ENCODE measurements around the gene CEP112. TPM values are rescaled to one million over a fixed set of nuclear protein-coding genes. Genes with fewer than 3 reads are reported as not detected.

CEP112 gene
- polyA plus RNA-seq, 1 donor from 2014 or later: 6.0 TPM

GRCh38 chr17:66228887-66229782 is 37.2 kb upstream of the CEP112 start, which contains the start of gene APOH:
Gene APOH (minus strand): TSS chr17:66229415. CDS start chr17:66229379, 36 bp downstream.
- Histone ChIP-seq H3K36me3 (ENCODE audit: insufficient read depth, low read length) (no peaks in the 10 kb centered on the region), H3K27me3 (ENCODE audit: insufficient read depth, low read depth, low read length) (no peaks in the 10 kb centered on the region), H2AFZ (ENCODE audit: low read depth, low read length) (no peak within 1 kb of the TSS), H4K20me1 (ENCODE audit: insufficient read depth) (no peaks in the 10 kb centered on the region), H3K27ac (ENCODE audit: low read length) (no peak within 1 kb of the TSS), H3K9ac (ENCODE audit: low read length) (no peak within 1 kb of the TSS), H3K9me3 (ENCODE audit: low read length) (no peaks in the 10 kb centered on the region), H3K4me2 (ENCODE audit: low read length) (no peak within 1 kb of the TSS), H3K4me3 (ENCODE audit: low read length) (no peak within 1 kb of the TSS), H3K9me2 (ENCODE audit: insufficient read depth, low read length) (no peaks in the 10 kb centered on the region), H3K79me2 (replicated peaks; ENCODE audit: insufficient read depth, low read length) (no peaks in the 10 kb centered on the region), H3F3A (ENCODE audit: insufficient read depth, low read length, poor library complexity, severe bottlenecking) (no peaks in the 10 kb centered on the region)
- TF ChIP-seq EZH2 (IDR thresholded peaks at IDR 0.05; ENCODE audit: borderline replicate concordance, insufficient read depth, low read length, poor library complexity, severe bottlenecking) (no peak), TAF1 (IDR thresholded peaks at IDR 0.05; ENCODE audit: low read depth) (no peak), SMC3 (conservative IDR thresholded peaks at IDR 0.05; ENCODE audit: poor library complexity) (no peak), POLR2AphosphoS5 (IDR thresholded peaks at IDR 0.05) (no peak), RAD21 (conservative IDR thresholded peaks at IDR 0.05) (no peak), MXI1 (conservative IDR thresholded peaks at IDR 0.05; ENCODE audit: poor library complexity, severe bottlenecking) (no peak), REST (IDR thresholded peaks at IDR 0.05; ENCODE audit: borderline replicate concordance) (no peak), EP300 (conservative IDR thresholded peaks at IDR 0.05; ENCODE audit: poor library complexity, severe bottlenecking) (no peak), CTCF (IDR thresholded peaks at IDR 0.05; ENCODE audit: poor library complexity, severe bottlenecking) (no peak)

- Histone ChIP-seq H2AFZ (ENCODE audit: low read depth, low read length) (no peak overlapping the region), H4K20me1 (ENCODE audit: insufficient read depth) (no peaks in the 10 kb centered on the region), H3K4me2 (ENCODE audit: low read length) (no peak overlapping the region), H3K79me2 (replicated peaks; ENCODE audit: insufficient read depth, low read length) (no peaks in the 10 kb centered on the region), H3K36me3 (ENCODE audit: insufficient read depth, low read length) (no peaks in the 10 kb centered on the region), H3K9ac (ENCODE audit: low read length) (no peak overlapping the region), H3K4me3 (ENCODE audit: low read length) (no peak overlapping the region), H3K9me2 (ENCODE audit: insufficient read depth, low read length) (no peaks in the 10 kb centered on the region), H3F3A (ENCODE audit: insufficient read depth, low read length, poor library complexity, severe bottlenecking) (no peaks in the 10 kb centered on the region), H3K27me3 (ENCODE audit: insufficient read depth, low read depth, low read length) (no peaks in the 10 kb centered on the region), H3K9me3 (ENCODE audit: low read length) (no peaks in the 10 kb centered on the region), H3K27ac (ENCODE audit: low read length) (no peak overlapping the region)
- TF ChIP-seq EP300 (conservative IDR thresholded peaks at IDR 0.05; ENCODE audit: poor library complexity, severe bottlenecking) (no peak), POLR2AphosphoS5 (IDR thresholded peaks at IDR 0.05) (no peak), SMC3 (conservative IDR thresholded peaks at IDR 0.05; ENCODE audit: poor library complexity) (no peak), MXI1 (conservative IDR thresholded peaks at IDR 0.05; ENCODE audit: poor library complexity, severe bottlenecking) (no peak), RAD21 (conservative IDR thresholded peaks at IDR 0.05) (no peak), TAF1 (IDR thresholded peaks at IDR 0.05; ENCODE audit: low read depth) (no peak), CTCF (IDR thresholded peaks at IDR 0.05; ENCODE audit: poor library complexity, severe bottlenecking) (no peak), EZH2 (IDR thresholded peaks at IDR 0.05; ENCODE audit: borderline replicate concordance, insufficient read depth, low read length, poor library complexity, severe bottlenecking) (no peak), REST (IDR thresholded peaks at IDR 0.05; ENCODE audit: borderline replicate concordance) (no peak)
Observed at GRCh38 chr17:66227212-66228045, 35.5 kb upstream of the CEP112 start.

Measured in neural cell (in vitro differentiated cells).